Left lobe of liver (tissue), 2 donors: ENCODE measurements around the gene KCNE4. TPM values are rescaled to one million over a fixed set of nuclear protein-coding genes. Genes with fewer than 3 reads are reported as not detected.

Experiments used
- ATAC-seq: fragments of 200-7000 bp; cut with Tn5 transposase; one replicate; pipeline ENCODE4 v1.9.1; 2020; ENCODE audit warnings: mild to moderate bottlenecking, moderate library complexity
- DNase-seq: peaks from one replicate; pipeline ENCODE4 v3.0.0-alpha.2; 2020; ENCODE audit warnings: low spot score
- total RNA-seq: library from RNA; stranded (reverse); gene quantifications from one replicate; pipeline ENCODE4 v1.2.1, GENCODE V29; 2021
- donor health status: DM: no; HTN: no; CAD: no; lungs with moderate emphysema.
- donor health status: DM: no; HTN: yes; CAD: no.

KCNE4 gene
- total RNA-seq, 1 donor from 2014 or later, result 1.2 TPM

GRCh38 chr2:223083402-223084070 lies 31.5 kb downstream of the KCNE4 start:
- ATAC-seq (no peak), DNase-seq (no peak)

- DNase-seq, result no peak
Observed at GRCh38 chr2:223084873-223085272, 32.9 kb downstream of the KCNE4 start.

DNA sequence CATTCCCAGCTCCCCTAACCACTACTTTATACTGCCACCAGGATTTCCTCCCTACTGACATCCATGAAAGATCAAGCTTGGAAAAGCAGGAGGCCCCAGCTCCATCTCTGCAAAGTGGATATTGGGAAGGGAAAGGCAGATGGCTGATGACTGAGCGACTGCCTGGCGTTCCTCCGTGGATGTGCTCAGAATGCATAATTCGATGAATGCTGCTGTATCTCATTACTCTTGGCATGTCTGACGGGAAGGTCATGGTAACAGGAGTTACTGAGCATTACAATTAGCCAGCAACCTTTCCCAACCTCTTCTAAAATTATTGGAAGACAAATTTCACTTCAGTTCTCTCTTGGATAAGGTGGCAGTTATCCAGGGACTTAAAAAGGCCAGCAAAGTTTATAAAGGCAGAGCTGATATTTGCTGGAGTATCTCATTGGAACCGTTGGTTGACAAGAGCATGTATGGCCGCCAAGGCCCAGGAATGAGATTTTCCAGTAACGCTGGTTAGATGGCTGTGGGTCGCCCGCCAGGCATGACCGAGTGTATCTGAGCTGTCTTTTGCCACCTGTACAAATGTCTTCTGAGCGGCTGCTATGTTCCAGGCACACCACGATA lies 34.5 kb downstream of the KCNE4 start:
- no peak for DNase-seq
- ATAC-seq, result no peak

More at GRCh38 chr2:223084873-223085272, 32.9 kb downstream of the KCNE4 start:
- ATAC-seq, result no peak

DNA sequence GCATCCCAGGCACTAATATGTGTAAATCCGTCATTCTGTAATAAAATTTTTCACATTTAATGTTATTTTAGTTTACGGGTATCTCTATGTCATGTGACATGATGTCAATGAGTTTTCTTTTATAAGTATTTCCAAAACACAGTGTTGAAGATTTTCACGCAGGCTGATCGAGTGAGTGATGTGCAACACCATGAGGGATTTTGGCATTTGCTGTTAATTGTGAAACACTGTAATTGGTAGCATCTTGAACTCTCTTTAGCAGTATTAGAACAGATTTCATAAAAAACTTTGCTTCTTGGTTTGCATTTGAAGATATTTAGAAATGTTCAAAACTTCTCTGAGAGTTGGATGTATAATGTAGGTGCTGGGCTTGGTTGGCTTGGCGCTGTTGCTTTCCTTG lies 35.5 kb downstream of the KCNE4 start:
- no peak for ATAC-seq
- no peak for DNase-seq

- DNase-seq, result no peak
- no peak for ATAC-seq
Observed at GRCh38 chr2:223088866-223089265, 36.9 kb downstream of the KCNE4 start.

GRCh38 chr2:223090039-223090438 lies 38.0 kb downstream of the KCNE4 start:
- ATAC-seq, result no peak
- no peak for DNase-seq

DNA sequence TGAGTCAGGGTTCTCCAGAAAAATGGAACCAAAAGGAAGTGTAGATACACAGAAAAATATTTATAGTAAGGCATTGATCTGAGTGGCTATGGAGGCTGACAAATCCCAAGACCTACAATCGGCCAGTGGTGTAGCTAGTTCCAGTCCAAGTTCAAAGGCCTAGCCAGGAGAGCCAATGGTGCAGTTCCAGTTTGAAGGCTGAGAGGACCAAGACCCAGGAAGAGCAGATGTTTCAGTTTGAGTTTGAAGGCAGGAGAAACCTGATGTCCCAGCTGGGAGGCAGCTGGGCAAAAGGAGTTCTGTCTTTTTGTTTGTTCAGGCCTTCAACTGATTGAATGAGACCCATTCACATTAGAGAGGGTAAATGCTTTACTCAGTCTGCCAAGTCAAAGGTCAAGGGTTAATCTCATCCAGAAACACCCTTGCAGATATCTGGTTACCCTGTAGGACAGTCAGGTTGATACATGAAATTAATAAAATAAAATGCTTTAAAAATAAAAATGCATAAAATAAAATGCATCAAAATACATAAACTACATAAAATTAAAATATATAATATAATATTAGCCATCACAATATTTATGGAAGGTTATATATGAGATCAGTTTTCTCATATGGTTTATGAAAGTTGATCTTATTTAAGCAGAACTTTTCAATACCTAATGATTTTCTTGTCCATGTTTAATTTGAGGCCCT lies 38.7 kb downstream of the KCNE4 start:
- ATAC-seq, result no peak
- no peak for DNase-seq

DNA sequence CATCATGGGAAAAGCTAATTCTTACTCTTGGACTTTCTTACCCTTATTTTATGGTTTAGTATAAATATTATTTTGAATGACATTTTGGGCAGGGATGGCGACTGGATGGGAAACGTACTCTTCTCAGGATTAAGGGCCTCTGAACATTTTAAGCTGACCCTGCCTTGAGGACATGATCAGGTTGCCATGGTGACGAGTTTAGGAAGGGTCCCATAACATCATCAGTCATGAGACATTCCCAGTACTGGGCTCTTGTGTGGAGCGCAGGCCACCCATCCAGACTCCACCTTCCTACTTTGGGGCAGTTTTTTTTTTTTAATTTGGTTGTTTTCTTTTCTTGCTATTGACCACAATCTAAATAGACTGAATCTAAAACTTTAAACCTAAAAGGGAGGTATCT lies 40.7 kb downstream of the KCNE4 start:
- DNase-seq (no peak), ATAC-seq (no peak)

DNA sequence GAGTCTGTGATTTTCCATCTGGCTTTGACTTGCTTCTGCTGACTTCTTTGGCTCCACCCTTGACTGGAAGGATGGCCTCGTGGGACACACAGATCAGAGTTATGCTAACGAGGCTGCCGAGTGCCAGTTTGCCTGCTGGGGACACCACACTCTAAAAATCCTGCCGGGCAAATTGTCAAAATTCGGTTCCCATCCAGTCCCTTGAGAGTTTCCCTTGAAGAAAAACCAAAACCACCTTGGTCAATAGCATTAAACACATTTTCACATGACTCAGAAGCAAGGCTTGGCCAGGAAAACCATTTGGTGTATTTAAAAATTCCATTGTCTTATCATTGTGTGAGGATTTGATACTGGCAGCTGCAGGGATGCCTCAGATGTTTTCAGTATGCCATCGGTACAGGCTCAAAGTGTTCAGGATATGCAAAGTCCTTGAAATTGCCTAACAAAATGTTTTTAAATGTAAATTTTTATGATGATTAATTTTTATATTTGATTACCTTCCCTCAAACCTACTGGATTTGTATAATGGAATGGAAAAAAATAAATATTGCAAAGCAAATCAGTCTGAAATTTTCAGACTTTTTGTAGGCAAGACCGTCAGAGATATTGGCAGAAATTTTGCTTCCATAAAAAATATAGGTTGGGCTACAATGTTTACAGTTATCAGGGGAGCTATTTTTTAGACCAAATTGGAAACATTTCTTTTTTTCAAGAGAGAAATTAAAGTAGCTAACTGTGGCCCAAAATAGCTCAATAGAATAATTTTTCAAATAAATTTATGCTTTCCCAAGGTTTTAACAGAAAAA lies 41.6 kb downstream of the KCNE4 start:
- DNase-seq (no peak), ATAC-seq (no peak)

GRCh38 chr2:223095207-223095606 lies 43.2 kb downstream of the KCNE4 start:
- no peak for ATAC-seq
- DNase-seq, result no peak

- ATAC-seq (no peak), DNase-seq (no peak)
Observed at GRCh38 chr2:223096235-223096970, 44.4 kb downstream of the KCNE4 start.

- DNase-seq (no peak), ATAC-seq (no peak)
Observed at GRCh38 chr2:223097888-223098383, 45.9 kb downstream of the KCNE4 start.

DNA sequence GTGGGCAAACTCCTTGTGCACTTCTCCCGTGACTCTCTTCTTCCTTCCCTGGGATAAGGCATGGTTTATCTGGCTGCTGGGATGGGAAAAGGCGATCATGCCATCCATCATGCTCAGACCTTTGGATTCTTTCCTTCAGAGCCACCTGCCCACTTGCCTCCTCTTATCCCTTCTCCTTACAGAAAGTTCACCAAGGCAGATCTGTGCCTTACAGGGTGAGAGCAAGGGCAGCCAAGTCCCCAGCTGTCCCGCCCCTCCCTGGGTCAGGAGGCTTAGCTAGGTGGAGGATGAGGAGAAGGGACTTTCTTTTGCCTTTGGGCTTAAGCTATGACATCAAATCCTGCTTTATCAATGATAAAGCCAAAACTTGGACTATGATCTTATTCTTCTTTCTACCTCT lies 47.6 kb downstream of the KCNE4 start:
- DNase-seq (no peak), ATAC-seq (no peak)

GRCh38 chr2:223100061-223100511 lies 48.1 kb downstream of the KCNE4 start:
- peak; percentile 36 for ATAC-seq
- DNase-seq, result no peak

DNA sequence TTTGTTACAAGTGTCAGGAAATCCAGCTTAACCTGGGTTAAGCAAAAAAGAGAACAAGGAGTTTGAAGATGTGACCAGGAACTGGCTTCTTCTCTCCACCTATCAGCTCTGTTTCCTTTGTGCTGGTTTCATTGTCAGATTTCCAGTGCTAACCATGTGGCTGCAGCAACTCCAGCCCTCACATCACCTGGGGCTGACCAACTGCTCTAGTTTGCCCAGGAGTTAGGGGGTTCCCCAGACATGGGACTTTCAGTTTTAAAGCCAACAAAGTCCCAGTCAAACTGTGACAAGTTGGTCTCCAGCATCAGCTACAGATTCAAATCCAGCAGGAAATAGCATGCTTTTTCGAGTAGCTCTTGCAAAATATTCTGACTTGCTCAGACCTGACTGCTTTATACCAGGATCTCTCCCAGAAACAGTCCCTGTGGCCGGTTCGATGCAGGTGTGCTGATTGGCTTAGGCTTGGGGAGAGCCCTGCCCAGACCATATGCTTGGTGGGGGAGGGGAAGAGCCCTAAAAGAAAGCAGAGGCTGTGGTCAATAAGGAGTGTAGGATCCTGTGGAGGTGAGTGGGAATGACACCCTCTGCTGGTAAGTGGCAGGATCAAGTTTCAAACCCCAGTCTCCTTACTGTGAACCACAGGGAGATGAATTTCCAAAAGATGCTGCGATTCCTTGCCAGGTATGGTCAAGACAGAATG lies 49.5 kb downstream of the KCNE4 start:
- ATAC-seq (peak; percentile 81), DNase-seq (no peak)

- ATAC-seq (peak; percentile 13), DNase-seq (no peak)
Observed at GRCh38 chr2:223102040-223102400, 50.0 kb downstream of the KCNE4 start.

- ATAC-seq, result no peak
Observed at GRCh38 chr2:223102450-223102849, 50.5 kb downstream of the KCNE4 start.

GRCh38 chr2:223104336-223105132 lies 52.5 kb downstream of the KCNE4 start:
- DNase-seq, result no peak
- no peak for ATAC-seq

More at GRCh38 chr2:223102450-223102849, 50.5 kb downstream of the KCNE4 start:
- DNase-seq, result no peak
